GM18511 (cell line): ENCODE data around the gene C1orf50.

Source experiments
- ATAC-seq: cut with Tn5 transposase; IDR thresholded peaks from one replicate; pipeline ENCODE4 v1.9.1; 2021; ENCODE audit warnings: mild to moderate bottlenecking, moderate library complexity; ENCODE audit not compliant: unreplicated experiment

The C1orf50 gene

GRCh38 chr1:42758641-42759040, 8.4 kb upstream of the C1orf50 start:
- no peak for ATAC-seq

- no peak for ATAC-seq
These were observed 7.9 kb upstream of the C1orf50 start for GRCh38 chr1:42759114-42759513.

- ATAC-seq = no peak
These were observed 5.5 kb upstream of the C1orf50 start for GRCh38 chr1:42761567-42761966.

DNA sequence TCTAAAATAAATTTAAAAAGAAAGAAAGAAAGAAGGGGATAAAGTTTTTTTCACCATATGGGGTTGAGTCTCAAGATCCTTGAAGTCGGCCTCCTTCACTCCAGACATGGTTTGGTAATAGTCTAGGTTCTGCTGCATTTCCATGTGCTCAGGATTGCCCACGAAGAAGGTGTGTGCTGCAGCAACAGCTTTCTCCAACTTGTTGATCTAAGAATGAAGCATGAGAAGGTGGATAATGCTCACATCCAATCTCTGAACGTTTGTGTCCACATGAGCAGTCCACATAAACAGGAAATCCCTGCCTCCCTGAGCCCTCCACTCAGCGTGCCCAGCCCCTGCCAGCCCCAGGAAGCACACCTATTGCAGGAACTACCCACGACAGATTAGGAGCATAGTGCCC, 4.8 kb upstream of the C1orf50 start:
- ATAC-seq = no peak

DNA sequence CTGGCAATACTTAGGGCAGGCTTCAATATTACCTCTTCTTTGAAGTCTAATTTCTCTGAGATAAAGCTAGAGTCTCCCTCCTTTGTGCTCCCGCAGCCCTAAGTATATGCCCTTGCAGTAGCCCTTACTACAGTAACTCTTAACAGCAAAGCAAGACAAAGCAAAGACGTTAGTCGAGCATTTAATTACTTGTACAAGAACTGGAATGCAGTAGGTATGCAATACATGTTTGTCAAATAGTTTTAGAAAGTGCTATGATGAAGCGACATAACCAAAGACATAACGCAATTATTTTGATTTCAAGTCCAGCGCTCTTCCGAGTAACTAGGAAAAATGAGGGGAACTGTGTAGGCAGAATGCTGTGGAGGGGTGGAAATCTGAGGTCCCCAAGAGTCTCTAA, 1.8 kb upstream of the C1orf50 start:
- no peak for ATAC-seq

DNA sequence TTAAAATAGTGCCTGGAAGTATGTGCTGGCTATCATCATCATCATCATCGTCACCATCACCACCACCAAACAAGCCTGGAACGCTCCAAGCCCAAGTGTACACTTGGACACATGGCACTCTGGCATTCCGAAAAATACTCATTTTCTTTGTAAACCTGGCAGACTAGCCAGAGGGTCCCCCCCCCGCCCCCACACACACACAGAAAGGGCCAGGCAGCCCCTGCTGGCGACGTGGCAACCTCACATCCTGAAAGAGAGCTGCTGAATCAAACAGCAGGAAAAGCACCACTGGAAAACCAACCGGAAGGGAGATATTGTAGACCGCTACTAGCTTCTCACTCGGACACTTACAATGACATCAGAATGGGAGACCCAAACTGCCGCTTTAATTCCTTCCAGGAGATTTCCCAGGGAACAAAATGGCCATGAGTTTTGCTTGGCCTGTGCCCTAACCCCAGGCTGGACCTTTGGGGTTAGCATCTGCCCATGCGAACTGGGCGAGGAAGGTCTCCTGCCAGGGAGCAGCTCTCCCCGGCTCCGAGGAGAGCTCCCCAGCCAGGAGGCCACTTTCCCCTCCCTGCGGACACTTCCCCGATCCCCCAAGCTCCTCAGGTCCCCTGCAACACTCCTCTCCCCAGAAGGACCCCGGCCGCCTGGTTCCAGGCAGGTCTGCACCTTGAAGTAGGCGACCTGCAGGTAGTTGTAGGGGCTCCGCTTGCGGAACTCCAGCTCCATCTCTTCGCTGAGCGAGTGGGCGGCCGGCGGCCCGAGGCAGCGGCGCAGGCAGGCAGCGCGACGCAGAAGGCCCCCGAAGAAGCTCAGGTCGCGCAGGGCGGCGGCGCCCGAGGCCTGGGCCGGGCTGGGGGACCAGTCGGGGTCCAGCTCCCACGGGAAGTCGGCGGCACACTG, 963 bp upstream of the C1orf50 start:
- ATAC-seq = peak; percentile 34

DNA sequence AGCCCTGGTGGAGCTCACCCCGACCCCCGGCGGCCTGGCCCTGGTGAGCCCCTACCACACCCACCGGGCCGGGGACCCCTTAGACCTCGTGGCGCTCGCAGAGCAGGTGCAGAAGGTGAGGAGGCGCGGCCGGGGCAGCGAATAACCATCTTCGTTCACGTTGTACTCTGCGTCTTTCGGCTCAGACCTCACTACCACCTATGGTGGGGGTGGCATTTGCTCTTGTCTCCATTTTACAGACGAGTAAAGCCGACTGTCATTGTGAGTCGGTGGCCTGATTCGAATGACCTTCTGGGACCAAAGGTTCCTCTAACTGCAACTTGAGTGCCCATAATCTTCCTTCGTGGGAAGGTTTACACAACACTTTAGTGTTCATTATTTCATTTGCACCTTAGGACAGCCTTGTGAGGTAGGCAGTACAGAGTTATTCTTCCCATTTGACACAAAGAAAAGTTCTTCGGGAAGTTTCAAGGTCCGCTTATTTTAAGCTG, 506 bp downstream of the C1orf50 start:
- peak; percentile 31 for ATAC-seq

DNA sequence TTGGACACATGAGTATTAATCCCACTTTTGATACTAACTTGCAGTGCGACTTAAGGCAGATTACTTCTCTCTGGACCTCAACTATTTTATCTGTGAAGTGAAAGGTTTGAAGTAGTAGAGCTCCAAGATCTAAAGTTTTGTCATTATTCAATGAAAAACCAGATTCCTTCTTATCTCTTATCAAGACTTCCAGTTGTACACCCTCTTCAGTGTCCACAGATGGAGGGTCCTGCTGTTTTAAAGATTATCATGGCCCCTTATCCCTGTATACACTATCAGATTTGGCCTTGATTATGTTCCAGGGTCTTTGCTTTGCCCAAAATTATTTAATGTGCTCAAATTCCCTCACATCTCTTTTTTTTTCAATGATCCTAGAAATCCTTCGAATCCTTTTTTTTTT, 1.1 kb downstream of the C1orf50 start:
- no peak for ATAC-seq

DNA sequence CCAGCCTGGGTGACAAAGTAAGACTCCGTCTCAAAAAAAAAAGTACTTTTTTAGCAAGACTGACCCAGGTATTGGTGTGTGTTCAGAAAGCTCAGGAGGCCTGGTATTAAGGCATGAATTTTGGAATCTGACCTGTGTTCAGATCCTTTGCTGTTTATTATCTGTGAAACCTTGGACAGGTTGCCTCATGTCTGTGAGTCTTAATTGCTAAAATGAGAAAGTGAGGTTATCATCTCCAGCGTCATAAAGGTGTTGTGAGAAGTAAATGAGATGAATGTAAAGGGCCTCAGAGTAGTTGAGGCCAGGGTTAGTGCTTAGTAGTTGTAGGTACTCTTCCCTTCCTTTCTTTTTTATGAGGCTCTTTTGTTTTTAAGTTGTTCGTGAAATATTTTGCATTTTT, 2.8 kb downstream of the C1orf50 start:
- ATAC-seq = no peak

DNA sequence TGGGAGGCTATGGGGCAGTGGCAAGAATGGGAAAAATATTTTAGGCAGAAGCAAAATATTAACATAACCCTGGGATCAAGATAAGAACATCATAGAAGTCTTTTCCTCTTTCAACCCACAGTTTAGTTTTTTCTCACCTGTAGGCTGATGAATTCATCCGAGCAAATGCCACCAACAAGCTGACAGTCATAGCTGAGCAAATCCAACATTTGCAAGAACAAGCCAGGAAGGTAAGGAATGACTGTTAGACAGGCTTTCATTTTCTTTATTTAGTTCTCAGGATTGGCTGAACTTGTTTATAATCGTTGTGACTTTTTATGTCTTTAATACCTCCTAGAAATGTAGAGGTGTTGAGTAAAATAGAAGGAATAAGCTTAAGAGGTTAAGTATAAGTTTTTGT, 6.4 kb downstream of the C1orf50 start:
- no peak for ATAC-seq

GRCh38 chr1:42774928-42775526, 8.0 kb downstream of the C1orf50 start:
- ATAC-seq = no peak

DNA sequence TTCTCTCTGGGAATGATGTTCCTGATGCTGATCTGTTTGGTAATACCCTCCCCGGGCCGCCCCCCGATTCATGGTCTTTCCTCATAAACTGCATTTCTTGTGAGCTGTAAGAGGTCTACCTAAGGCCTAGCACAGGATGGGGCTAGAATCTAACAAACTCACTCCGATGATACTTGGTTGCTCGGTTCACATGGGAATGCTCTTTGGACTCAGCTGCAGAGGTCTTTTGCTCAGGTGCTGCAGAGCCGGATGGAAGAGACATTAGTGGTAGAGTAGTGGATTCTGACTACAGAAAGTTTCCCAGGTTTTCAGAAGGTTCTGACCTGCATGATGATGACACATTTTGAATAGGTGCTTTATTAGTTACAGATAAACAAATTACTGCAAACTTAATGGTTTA, 9.5 kb downstream of the C1orf50 start:
- ATAC-seq = no peak

DNA sequence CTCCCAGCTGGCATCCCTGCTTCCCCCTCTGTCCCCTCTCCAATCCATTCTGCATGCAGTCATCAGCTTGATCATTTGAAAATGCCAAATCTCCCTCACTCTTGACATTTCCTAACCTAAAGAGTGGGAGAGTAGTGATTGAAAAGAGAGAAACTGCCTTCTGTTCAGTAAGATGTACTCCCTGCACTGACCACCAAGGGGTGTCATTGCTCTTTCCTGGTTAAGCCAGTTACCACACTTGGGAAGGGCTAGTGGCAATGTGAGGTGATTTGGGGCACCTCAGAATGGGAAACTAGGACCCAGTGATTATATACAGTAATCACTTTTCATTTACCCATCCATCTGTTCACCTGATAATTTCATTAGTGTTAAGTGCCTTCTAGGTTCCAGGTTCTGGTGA, 10.8 kb downstream of the C1orf50 start:
- ATAC-seq = no peak

- ATAC-seq = no peak
These were observed 12.7 kb downstream of the C1orf50 start for GRCh38 chr1:42779725-42780124.

DNA sequence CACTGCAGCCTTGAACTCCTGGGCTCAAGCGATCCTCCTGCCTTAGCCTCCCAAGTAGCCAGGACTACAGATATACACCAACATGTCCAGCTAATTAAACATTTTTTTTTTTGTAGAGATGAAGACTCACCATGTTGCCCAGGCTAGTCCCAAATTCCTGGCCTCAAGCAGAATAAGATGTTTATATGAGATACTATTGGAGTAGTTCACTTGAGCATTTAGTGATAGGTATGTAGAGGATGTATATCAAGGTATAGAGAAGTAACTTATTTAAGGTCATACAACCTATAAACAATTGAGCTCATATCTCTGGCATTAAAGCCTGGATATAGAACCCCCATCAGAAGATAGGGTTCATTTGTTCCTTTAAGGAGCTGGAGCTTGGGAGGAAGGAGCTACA, 13.1 kb downstream of the C1orf50 start:
- no peak for ATAC-seq

DNA sequence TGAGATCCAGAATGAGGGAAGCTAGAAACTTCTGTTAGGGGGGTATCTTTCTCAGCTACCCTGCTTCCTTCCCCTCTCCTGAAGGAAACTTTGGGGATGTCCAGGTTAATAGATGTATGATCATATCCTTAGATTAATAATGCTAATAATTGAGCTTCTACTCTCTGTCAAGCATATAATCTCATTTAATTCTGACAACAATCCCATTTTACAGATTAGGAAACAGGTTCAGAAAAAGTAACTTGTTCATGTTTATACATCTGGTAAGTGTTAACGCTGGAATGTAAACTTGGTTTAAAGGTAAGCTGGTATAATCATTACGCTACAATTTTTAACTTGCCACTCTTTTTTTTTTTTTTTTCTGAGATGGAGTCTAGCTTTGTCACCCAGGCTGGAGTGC, 16.0 kb downstream of the C1orf50 start:
- ATAC-seq = no peak

GRCh38 chr1:42784547-42784945, 17.5 kb downstream of the C1orf50 start:
- no peak for ATAC-seq

- ATAC-seq = no peak
These were observed 18.1 kb downstream of the C1orf50 start, which contains the start of gene TMEM269 for GRCh38 chr1:42784946-42785693. Gene TMEM269, plus strand, starts transcription at chr1:42784991. Its CDS starts 4,903 bp downstream, at chr1:42789894.

GRCh38 chr1:42786097-42786496, 19.0 kb downstream of the C1orf50 start:
- no peak for ATAC-seq

- ATAC-seq = no peak
These were observed 21.0 kb downstream of the C1orf50 start for GRCh38 chr1:42788021-42788420.

- no peak for ATAC-seq
These were observed 26.8 kb downstream of the C1orf50 start for GRCh38 chr1:42793824-42794223.
